Neural progenitor cell (in vitro differentiated cells): ENCODE data around the gene PEX16. TPM values are rescaled to one million over a fixed set of nuclear protein-coding genes. Genes with fewer than 3 reads are reported as not detected.

ENCODE experiments used
- DNase-seq: peaks from one replicate; pipeline ENCODE4 v3.0.0-alpha.2; 2016; ENCODE audit warnings: low spot score
- H2AFZ ChIP-seq: fragments of 200-600 bp; sonication (generic); replicated peaks from 2 replicates; pipeline ENCODE4 v1.6.1; 2016; ENCODE audit warnings: antibody characterized with exemption
- H3F3A ChIP-seq: fragments of 200-600 bp; sonication (generic); 2 replicates; pipeline ENCODE4 v1.6.1; 2016; ENCODE audit warnings: antibody characterized with exemption, low read depth
- H3K27ac ChIP-seq: fragments of 200-600 bp; sonication (generic); 2 replicates; pipeline ENCODE4 v1.5.1; 2016; ENCODE audit warnings: mild to moderate bottlenecking
- H3K27me3 ChIP-seq: fragments of 200-600 bp; sonication (generic); 2 replicates; pipeline ENCODE4 v1.6.1; 2016; ENCODE audit warnings: mild to moderate bottlenecking, moderate library complexity
- H3K36me3 ChIP-seq: fragments of 200-600 bp; sonication (generic); 2 replicates; pipeline ENCODE4 v1.5.1; 2016
- H3K4me1 ChIP-seq: fragments of 200-600 bp; sonication (generic); 2 replicates; pipeline ENCODE4 v1.6.1; 2016; ENCODE audit warnings: mixed run types
- H3K4me2 ChIP-seq: fragments of 200-600 bp; sonication (generic); 2 replicates; pipeline ENCODE4 v1.6.1; 2016
- H3K4me3 ChIP-seq: fragments of 200-600 bp; sonication (generic); 2 replicates; pipeline ENCODE4 v1.5.1; 2016
- H3K79me2 ChIP-seq: fragments of 200-600 bp; sonication (generic); 2 replicates; pipeline ENCODE4 v1.6.1; 2016; ENCODE audit warnings: low read depth
- H3K9ac ChIP-seq: fragments of 200-600 bp; sonication (generic); 2 replicates; pipeline ENCODE4 v1.6.1; 2016
- H3K9me3 ChIP-seq: fragments of 200-600 bp; sonication (generic); 2 replicates; pipeline ENCODE4 v1.5.1; 2016; ENCODE audit warnings: low read depth
- H4K20me1 ChIP-seq: fragments of 200-600 bp; sonication (generic); 2 replicates; pipeline ENCODE4 v1.6.1; 2016; ENCODE audit warnings: low read depth
- H3K27ac Mint-ChIP-seq: 3 replicates; pipeline ENCODE4 v1.8.0; 2021; ENCODE audit warnings: mixed read lengths
- H3K27me3 Mint-ChIP-seq: 2 replicates; pipeline ENCODE4 v1.8.0; 2022; ENCODE audit warnings: low read depth, mild to moderate bottlenecking, inconsistent platforms, moderate library complexity, mixed read lengths; ENCODE audit not compliant: insufficient read depth
- H3K36me3 Mint-ChIP-seq: 3 replicates; pipeline ENCODE4 v1.8.0; 2021; ENCODE audit warnings: mixed read lengths
- H3K4me1 Mint-ChIP-seq: 3 replicates; pipeline ENCODE4 v1.8.0; 2021; ENCODE audit warnings: mixed read lengths
- H3K4me3 Mint-ChIP-seq: 3 replicates; pipeline ENCODE4 v1.8.0; 2021; ENCODE audit warnings: mild to moderate bottlenecking, moderate library complexity, mixed read lengths
- H3K9me3 Mint-ChIP-seq: 3 replicates; pipeline ENCODE4 v1.8.0; 2020; ENCODE audit warnings: mixed read lengths
- CTCF ChIP-seq: fragments of 200-600 bp; sonication (generic); IDR thresholded peaks from 2 replicates; pipeline ENCODE4 v1.5.1; 2017; ENCODE audit warnings: antibody characterized with exemption, mild to moderate bottlenecking
- EZH2 ChIP-seq: fragments of 200-600 bp; sonication (generic); IDR thresholded peaks from 2 replicates; pipeline ENCODE4 v1.6.1; 2017; ENCODE audit warnings: antibody characterized with exemption, mild to moderate bottlenecking, moderate library complexity
- EZH2phosphoT487 ChIP-seq: fragments of 200-600 bp; sonication (generic); IDR thresholded peaks from 2 replicates; pipeline ENCODE4 v1.6.1; 2017; ENCODE audit warnings: antibody characterized with exemption
- total RNA-seq: library from RNA; depleted of rRNA; stranded (reverse); fragments of >200 nt; gene quantifications from 2 replicates; pipeline ENCODE4 v1.2.3, GENCODE V29; 2015; ENCODE audit warnings: low replicate concordance

The PEX16 gene
- total RNA-seq, 1 donor from 2014 or later, result 11.6 TPM

- Histone ChIP-seq H3K36me3 (no peaks in the 10 kb centered on the region), H3K4me2 (peak overlapping the region; percentile 100), H3K9me3 (no peaks in the 10 kb centered on the region), H3K27me3 (peaks cover 12% of the 10 kb centered on the region), H3K79me2 (no peaks in the 10 kb centered on the region), H2AFZ (no peak overlapping the region), H3K4me1 (peaks cover 31% of the 10 kb centered on the region), H3F3A (peaks cover 30% of the 10 kb centered on the region), H3K9ac (peak overlapping the region; percentile 46), H3K4me3 (peak overlapping the region; percentile 65), H3K27ac (peak overlapping the region; percentile 89), H4K20me1 (peaks cover 52% of the 10 kb centered on the region)
- H3K27ac Mint-ChIP-seq, result peak overlapping the region; percentile 81
- H3K36me3 Mint-ChIP-seq, result peaks cover 2% of the 10 kb centered on the region
- peak; percentile 97 for DNase-seq
- peaks cover 38% of the 10 kb centered on the region for H3K4me1 Mint-ChIP-seq
- H3K4me3 Mint-ChIP-seq, result peak overlapping the region; percentile 85
- peaks cover 7% of the 10 kb centered on the region for H3K27me3 Mint-ChIP-seq
- TF ChIP-seq EZH2phosphoT487 (no peak), EZH2 (no peak), CTCF (no peak)
- no peaks in the 10 kb centered on the region for H3K9me3 Mint-ChIP-seq
Measured at GRCh38 chr11:45899448-45900174, 18.1 kb downstream of the PEX16 start.

- peaks cover 31% of the 10 kb centered on the region for H3K4me1 ChIP-seq
- no peaks in the 10 kb centered on the region for H3K9me3 ChIP-seq
- peaks cover 38% of the 10 kb centered on the region for H3K4me1 Mint-ChIP-seq
- no peak overlapping the region for H2AFZ ChIP-seq
- H3F3A ChIP-seq, result peaks cover 30% of the 10 kb centered on the region
- no peak overlapping the region for H3K27ac ChIP-seq
- DNase-seq, result no peak
- peaks cover 7% of the 10 kb centered on the region for H3K27me3 Mint-ChIP-seq
- H3K4me2 ChIP-seq, result peak overlapping the region; percentile 100
- H4K20me1 ChIP-seq, result peaks cover 52% of the 10 kb centered on the region
- no peaks in the 10 kb centered on the region for H3K36me3 Mint-ChIP-seq
- H3K9me3 Mint-ChIP-seq, result no peaks in the 10 kb centered on the region
- H3K36me3 ChIP-seq, result no peaks in the 10 kb centered on the region
- H3K79me2 ChIP-seq, result no peaks in the 10 kb centered on the region
- H3K4me3 Mint-ChIP-seq, result peak overlapping the region; percentile 85
- no peak for TF ChIP-seq CTCF
- TF ChIP-seq EZH2, result no peak
- TF ChIP-seq EZH2phosphoT487, result no peak
- H3K27ac Mint-ChIP-seq, result peak overlapping the region; percentile 81
- peak overlapping the region; percentile 65 for H3K4me3 ChIP-seq
- H3K27me3 ChIP-seq, result peaks cover 12% of the 10 kb centered on the region
- H3K9ac ChIP-seq, result no peak overlapping the region
Measured at GRCh38 chr11:45899086-45899447, 18.6 kb downstream of the PEX16 start.

GRCh38 chr11:45897556-45897955 is 20.1 kb downstream of the PEX16 start:
- no peak for TF ChIP-seq CTCF
- TF ChIP-seq EZH2, result no peak
- no peak for TF ChIP-seq EZH2phosphoT487
- Histone ChIP-seq H3K4me1 (peaks cover 37% of the 10 kb centered on the region), H3K79me2 (no peaks in the 10 kb centered on the region), H3K9me3 (no peaks in the 10 kb centered on the region), H3K36me3 (no peaks in the 10 kb centered on the region), H3F3A (peaks cover 30% of the 10 kb centered on the region), H3K9ac (no peak overlapping the region), H3K27ac (no peak overlapping the region), H4K20me1 (peaks cover 52% of the 10 kb centered on the region), H3K4me3 (no peak overlapping the region), H3K4me2 (no peak overlapping the region), H2AFZ (no peak overlapping the region), H3K27me3 (peaks cover 12% of the 10 kb centered on the region)
- Mint-ChIP-seq H3K36me3 (no peaks in the 10 kb centered on the region), H3K4me3 (no peak overlapping the region), H3K9me3 (no peaks in the 10 kb centered on the region), H3K27ac (no peak overlapping the region), H3K4me1 (peaks cover 41% of the 10 kb centered on the region), H3K27me3 (peaks cover 7% of the 10 kb centered on the region)
- no peak for DNase-seq
